ENCODE measurements around the gene CNN1.
"Not testable (repeated sequence)": the region's sequence is repeated elsewhere in the genome, so short reads cannot be mapped to it uniquely, and the experiment has no call there.

Gene CNN1

DNA sequence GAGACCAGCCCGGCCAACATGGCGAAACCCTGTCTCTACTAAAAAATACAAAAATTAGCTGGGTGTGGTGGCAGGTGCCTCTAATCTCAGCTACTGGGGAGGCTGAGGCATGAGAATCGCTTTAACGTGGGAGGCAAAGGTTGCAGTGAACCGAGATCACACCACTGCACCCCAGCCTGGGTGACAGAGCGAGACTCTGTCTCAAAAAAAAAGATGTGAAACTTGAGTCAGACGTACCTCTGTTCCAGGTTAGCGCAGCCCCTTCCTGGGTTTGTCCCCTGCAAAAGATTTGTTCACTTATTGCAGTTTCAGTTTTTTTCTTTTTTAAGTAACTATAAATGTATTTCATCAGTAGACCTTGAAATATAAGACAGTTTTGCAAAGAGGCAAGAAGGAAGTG, 61.1 kb downstream of the CNN1 start:
- DNase-seq (ENCODE audit: low read depth in 2 of 2) = not testable (repeated sequence)
